Upper lobe of left lung (tissue), 6 donors: ENCODE data around the gene VAMP1. TPM values are rescaled to one million over a fixed set of nuclear protein-coding genes. Genes with fewer than 3 reads are reported as not detected.
"Not testable (repeated sequence)": the region's sequence is repeated elsewhere in the genome, so short reads cannot be mapped to it uniquely, and the experiment has no call there.

Source experiments
- ATAC-seq, 2 donors: fragments of 200-7000 bp; cut with Tn5 transposase; one replicate each; pipeline ENCODE4 v1.9.1; 2022; ENCODE audit warnings: mild to moderate bottlenecking in 2 of 2, moderate library complexity in 2 of 2; ENCODE audit not compliant: low FRiP score in 2 of 2
- DNase-seq, 2 donors: peaks; one replicate each; pipeline ENCODE4 v3.0.0-alpha.2; 2019 to 2020
- H3K27ac ChIP-seq, 4 donors: fragments of 200-600 bp; sonication (generic); one replicate each; pipeline ENCODE4 v1.5.1; 2016 to 2019
- H3K27me3 ChIP-seq, 4 donors: fragments of 200-600 bp; sonication (generic); one replicate each; pipeline ENCODE4 v1.5.1; 2017 to 2019
- H3K36me3 ChIP-seq, 4 donors: fragments of 200-600 bp; sonication (generic); one replicate each; pipeline ENCODE4 v1.5.1; 2016 to 2019
- H3K4me1 ChIP-seq, 4 donors: fragments of 200-600 bp; sonication (generic); one replicate each; pipeline ENCODE4 v1.5.1; 2018 to 2019
- H3K4me3 ChIP-seq, 4 donors: fragments of 200-600 bp; sonication (generic); one replicate each; pipeline ENCODE4 v1.5.1; 2017 to 2019; ENCODE audit warnings: mild to moderate bottlenecking in 2 of 4, moderate library complexity in 1 of 4
- H3K9me3 ChIP-seq, 4 donors: fragments of 200-600 bp; sonication (generic); one replicate each; pipeline ENCODE4 v1.5.1; 2018 to 2019
- EP300 ChIP-seq, 4 donors: sonication (generic); formaldehyde crosslinking; IDR thresholded peaks; one replicate each; pipeline ENCODE4 v1.5.1; 2017; ENCODE audit warnings: antibody characterized with exemption in 4 of 4, control low read depth in 2 of 4
- POLR2A ChIP-seq, 4 donors: fragments of 450-650 bp; IDR thresholded peaks; one replicate each; pipeline ENCODE4 v1.5.1; 2016 to 2017; ENCODE audit warnings: antibody characterized with exemption in 4 of 4, mild to moderate bottlenecking in 2 of 4
- POLR2AphosphoS5 ChIP-seq, 2 donors: sonication (generic); formaldehyde crosslinking; IDR thresholded peaks; one replicate each; pipeline ENCODE4 v1.5.1; 2017; ENCODE audit warnings: antibody characterized with exemption in 2 of 2
- WGBS, 2 donors: methylation state at CpG; one replicate each; pipeline ENCODE4 v1.1.5; 2017 to 2018; 5-methylcytosine and 5-hydroxymethylcytosine counted together
- total RNA-seq, 6 donors: library from RNA; depleted of rRNA in 4 of 6; stranded (reverse); fragments of >200 nt in 4 of 6; gene quantifications; one replicate each; pipeline versions ENCODE4 v1.1.0 to v1.2.1, GENCODE V29; 2016 to 2021
- TF ChIP-seq, protein P1 (sequence below), 6 experiments: fragments of 450-650 bp in 4 of 6; fragments of 200-600 bp in 2 of 6; sonication (generic) in 2 of 6; IDR thresholded peaks; one replicate each; pipeline ENCODE4 v1.5.1; 2016 to 2019; ENCODE audit warnings: antibody characterized with exemption in 6 of 6
- donor health status: DM: no; HTN: no; CAD: no; lungs with moderate emphysema.
- donor health status: DM: no; HTN: yes; CAD: no; lungs with severe emphysema.

VAMP1 gene
- total RNA-seq, 6 donors from 2014 or later, result 4.6 to 25.1 (median 7.1) TPM

GRCh38 chr12:6492838-6493496 is 22.5 kb upstream of the VAMP1 start, which contains the start of gene MRPL51:
Gene MRPL51 (minus strand): TSS chr12:6493262. CDS start chr12:6493136, 126 bp downstream.
- TF ChIP-seq POLR2A (IDR thresholded peaks at IDR 0.05), result peak; percentile 37 to 87 (median 67)
- no peak for TF ChIP-seq EP300 (IDR thresholded peaks at IDR 0.05)
- TF ChIP-seq, protein P1, sequence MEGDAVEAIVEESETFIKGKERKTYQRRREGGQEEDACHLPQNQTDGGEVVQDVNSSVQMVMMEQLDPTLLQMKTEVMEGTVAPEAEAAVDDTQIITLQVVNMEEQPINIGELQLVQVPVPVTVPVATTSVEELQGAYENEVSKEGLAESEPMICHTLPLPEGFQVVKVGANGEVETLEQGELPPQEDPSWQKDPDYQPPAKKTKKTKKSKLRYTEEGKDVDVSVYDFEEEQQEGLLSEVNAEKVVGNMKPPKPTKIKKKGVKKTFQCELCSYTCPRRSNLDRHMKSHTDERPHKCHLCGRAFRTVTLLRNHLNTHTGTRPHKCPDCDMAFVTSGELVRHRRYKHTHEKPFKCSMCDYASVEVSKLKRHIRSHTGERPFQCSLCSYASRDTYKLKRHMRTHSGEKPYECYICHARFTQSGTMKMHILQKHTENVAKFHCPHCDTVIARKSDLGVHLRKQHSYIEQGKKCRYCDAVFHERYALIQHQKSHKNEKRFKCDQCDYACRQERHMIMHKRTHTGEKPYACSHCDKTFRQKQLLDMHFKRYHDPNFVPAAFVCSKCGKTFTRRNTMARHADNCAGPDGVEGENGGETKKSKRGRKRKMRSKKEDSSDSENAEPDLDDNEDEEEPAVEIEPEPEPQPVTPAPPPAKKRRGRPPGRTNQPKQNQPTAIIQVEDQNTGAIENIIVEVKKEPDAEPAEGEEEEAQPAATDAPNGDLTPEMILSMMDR (IDR thresholded peaks at IDR 0.05), result no peak
- TF ChIP-seq POLR2AphosphoS5 (IDR thresholded peaks at IDR 0.05), result peak; percentile 81 to 84
- Histone ChIP-seq H3K27ac (peak within 1 kb of the TSS; percentile 94 to 99 (median 96)), H3K4me3 (peak within 1 kb of the TSS; percentile 83 to 92 (median 88)), H3K4me1 (peaks cover 18 to 26% (median 21%) of the 10 kb centered on the region in 4 donors), H3K36me3 (peaks cover 0 to 29% (median 6%) of the 10 kb centered on the region in 4 donors), H3K27me3 (no peaks in the 10 kb centered on the region), H3K9me3 (no peaks in the 10 kb centered on the region)
- ATAC-seq (peak; percentile 97 to 99), DNase-seq (peak; percentile 98)
- 0 to 1% methylated on average over 35 to 39 of the region's 39 CpGs for WGBS, 2 donors

DNA sequence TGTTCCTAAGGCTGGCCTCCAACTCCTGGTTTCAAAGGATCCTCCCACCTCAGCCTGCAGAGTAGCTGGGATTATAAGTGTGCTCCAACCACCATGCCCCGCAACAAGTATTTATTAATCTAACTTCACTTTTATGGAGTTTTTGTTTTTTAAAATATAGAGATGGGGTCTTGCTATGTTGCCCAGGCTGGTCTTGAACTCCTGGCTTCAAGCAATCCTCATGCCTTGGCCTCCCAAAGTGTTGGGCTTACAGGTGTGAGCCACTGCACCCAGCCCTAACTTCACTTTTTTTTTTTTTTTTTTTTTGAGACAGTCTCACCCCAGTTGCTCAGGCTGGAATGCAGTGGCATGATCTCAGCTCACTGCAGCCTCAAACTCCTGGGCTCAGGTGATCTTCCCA is 20.2 kb upstream of the VAMP1 start:
- Histone ChIP-seq H3K4me1 (peaks cover 18 to 26% (median 20%) of the 10 kb centered on the region in 4 donors), H3K36me3 (peaks cover 0 to 13% (median 1%) of the 10 kb centered on the region in 4 donors)
- H3K27ac ChIP-seq, DNase-seq, H3K4me3 ChIP-seq, H3K9me3 ChIP-seq, ATAC-seq, H3K27me3 ChIP-seq: not testable (repeated sequence)
- 100% methylated on average over 1 of the region's 1 CpG for WGBS, 2 donors

DNA sequence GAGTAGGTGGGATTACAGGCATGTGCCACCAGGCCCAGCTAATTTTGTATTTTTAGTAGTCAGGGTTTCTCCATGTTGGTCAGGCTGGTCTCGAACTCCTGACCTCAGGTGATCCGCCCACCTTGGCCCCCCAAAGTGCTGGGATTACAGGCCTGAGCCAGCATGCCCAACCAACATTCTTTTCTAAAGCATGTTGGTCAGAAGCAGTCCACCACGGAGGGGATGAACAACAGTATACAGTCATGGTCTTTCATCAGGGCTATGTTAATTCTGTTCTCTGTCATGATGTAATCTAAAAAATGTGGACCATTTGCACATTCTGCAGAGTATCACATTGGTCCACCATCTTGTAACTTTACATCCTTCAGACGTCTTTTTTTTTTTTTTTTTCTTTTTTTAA is 19.0 kb upstream of the VAMP1 start:
- ATAC-seq, result no peak
- Histone ChIP-seq H3K4me3 (no peak overlapping the region), H3K4me1 (peaks cover 9 to 14% (median 10%) of the 10 kb centered on the region in 4 donors), H3K9me3 (no peaks in the 10 kb centered on the region), H3K27me3 (no peaks in the 10 kb centered on the region), H3K27ac (no peak overlapping the region), H3K36me3 (peaks cover 0 to 13% (median 1%) of the 10 kb centered on the region in 4 donors)
- DNase-seq, result no peak
- 71 to 78% methylated on average over 4 of the region's 4 CpGs for WGBS, 2 donors
- TF ChIP-seq EP300 (IDR thresholded peaks at IDR 0.05), result no peak
- no peak for TF ChIP-seq POLR2A (IDR thresholded peaks at IDR 0.05)

GRCh38 chr12:6488240-6488639 is 17.8 kb upstream of the VAMP1 start:
- H3K4me1 ChIP-seq, result peaks cover 6 to 10% (median 7%) of the 10 kb centered on the region in 4 donors
- peaks cover 0 to 13% (median 1%) of the 10 kb centered on the region in 4 donors for H3K36me3 ChIP-seq
- no peak overlapping the region for H3K4me3 ChIP-seq
- ATAC-seq, result no peak
- no peaks in the 10 kb centered on the region for H3K9me3 ChIP-seq
- TF ChIP-seq, protein P1 (IDR thresholded peaks at IDR 0.05), result no peak
- no peak for TF ChIP-seq EP300 (IDR thresholded peaks at IDR 0.05)
- no peak for TF ChIP-seq POLR2A (IDR thresholded peaks at IDR 0.05)
- no peak for TF ChIP-seq POLR2AphosphoS5 (IDR thresholded peaks at IDR 0.05)
- 54 to 89% methylated on average over 1 of the region's 1 CpG for WGBS, 2 donors
- DNase-seq, result no peak
- H3K27me3 ChIP-seq, result no peaks in the 10 kb centered on the region
- no peak overlapping the region for H3K27ac ChIP-seq

- H3K9me3 ChIP-seq, result no peaks in the 10 kb centered on the region
- ATAC-seq (peak; percentile 6 to 55), DNase-seq (peak in 1 of 2 donors; percentile 68)
- no peaks in the 10 kb centered on the region for H3K27me3 ChIP-seq
- H3K36me3 ChIP-seq, result no peaks in the 10 kb centered on the region
- H3K27ac ChIP-seq, result no peak overlapping the region
- 88 to 93% methylated on average over 6 to 12 of the region's 20 CpGs for WGBS, 2 donors
- no peaks in the 10 kb centered on the region for H3K4me1 ChIP-seq
- H3K4me3 ChIP-seq, result no peak overlapping the region
- TF ChIP-seq POLR2AphosphoS5 (IDR thresholded peaks at IDR 0.05), result no peak
- TF ChIP-seq, protein P1 (IDR thresholded peaks at IDR 0.05), result no peak
- no peak for TF ChIP-seq POLR2A (IDR thresholded peaks at IDR 0.05)
- no peak for TF ChIP-seq EP300 (IDR thresholded peaks at IDR 0.05)
Measured at GRCh38 chr12:6478416-6478815, 7.9 kb upstream of the VAMP1 start.

DNA sequence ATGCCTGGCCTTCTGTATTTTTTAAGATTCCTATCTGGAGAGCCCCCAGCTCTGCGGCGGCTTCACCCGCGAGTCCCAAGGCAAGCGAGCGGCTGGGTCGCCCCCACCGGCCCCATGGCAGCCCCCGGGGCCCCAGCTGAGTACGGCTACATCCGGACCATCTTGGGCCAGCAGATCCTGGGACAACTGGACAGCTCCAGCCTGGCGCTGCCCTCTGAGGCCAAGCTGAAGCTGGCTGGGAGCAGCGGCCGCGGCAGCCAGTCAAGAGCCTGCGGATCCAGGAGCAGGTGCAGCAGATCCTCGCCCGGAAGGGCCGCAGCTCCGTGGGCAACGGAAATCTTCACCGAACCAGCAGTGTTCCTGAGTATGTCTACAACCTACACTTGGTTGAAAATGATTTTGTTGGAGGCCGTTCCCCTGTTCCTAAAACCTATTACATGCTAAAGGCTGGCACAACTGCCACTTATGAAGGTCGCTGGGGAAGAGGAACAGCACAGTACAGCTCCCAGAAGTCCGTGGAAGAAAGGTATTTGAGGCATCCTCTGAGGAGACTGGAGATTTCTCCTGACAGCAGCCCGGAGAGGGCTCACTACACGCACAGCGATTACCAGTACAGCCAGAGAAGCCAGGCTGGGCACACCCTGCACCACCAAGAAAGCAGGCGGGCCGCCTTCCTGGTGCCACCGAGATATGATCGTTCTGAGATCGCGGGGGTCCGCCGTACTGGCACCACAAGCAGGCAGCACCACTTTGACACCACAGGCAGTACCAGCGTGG is 7.3 kb upstream of the VAMP1 start:
- H3K9me3 ChIP-seq, H3K4me3 ChIP-seq, H3K36me3 ChIP-seq, H3K4me1 ChIP-seq, H3K27ac ChIP-seq, H3K27me3 ChIP-seq: not testable (repeated sequence)
- 92 to 96% methylated on average over 19 to 32 of the region's 37 CpGs for WGBS, 2 donors
- DNase-seq (peak in 1 of 2 donors; percentile 74), ATAC-seq (peak in 1 of 2 donors; percentile 23)
